ENCODE results near the gene CAPZA1.

DNA sequence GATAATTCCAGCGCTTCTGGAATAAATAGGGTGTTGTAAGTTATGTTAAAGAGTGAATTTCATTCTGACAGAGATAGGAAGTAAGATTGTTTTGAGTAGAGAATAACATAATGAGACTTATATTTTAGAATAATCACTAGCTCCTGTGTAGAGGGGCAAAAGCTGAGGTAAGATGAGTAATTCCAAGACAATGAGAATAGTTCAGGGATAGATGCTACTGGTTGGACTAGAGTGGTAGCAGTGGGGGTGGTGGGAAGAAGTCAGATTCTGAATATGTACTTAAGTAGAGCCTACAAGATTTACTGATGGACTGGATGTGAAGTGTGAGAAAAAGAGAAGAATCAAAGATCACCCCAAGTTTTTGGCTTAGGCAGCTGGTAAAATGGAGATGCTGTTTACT is 31.6 kb downstream of the CAPZA1 start:
- no peak for TF ChIP-seq BACH1 (IDR thresholded peaks at IDR 0.05; ENCODE audit: borderline replicate concordance)
- no peak for TF ChIP-seq ZNF24 (IDR thresholded peaks at IDR 0.05)
- TF ChIP-seq POLR2AphosphoS2 (IDR thresholded peaks at IDR 0.05; ENCODE audit: low read depth, low read length): no peak
